ENCODE results near the gene ATP6V0A1.
"Not testable (repeated sequence)": the region's sequence is repeated elsewhere in the genome, so short reads cannot be mapped to it uniquely, and the experiment has no call there.

Gene ATP6V0A1

GRCh38 chr17:42552736-42553135, 94.1 kb downstream of the ATP6V0A1 start, which contains the start of gene HSD17B1:
HSD17B1 (plus strand) TSS chr17:42552923; CDS start chr17:42552934, 11 bp downstream.
- not testable (repeated sequence) for H3K36me3 ChIP-seq (ENCODE audit: insufficient read depth, low read length); H3K79me2 ChIP-seq (ENCODE audit: control insufficient read depth, insufficient read depth, low read length, unreplicated experiment); H3K4me1 ChIP-seq (ENCODE audit: control insufficient read depth, insufficient read depth, low read length, unreplicated experiment); H2AFZ ChIP-seq (ENCODE audit: low read length, unreplicated experiment); H3K27ac ChIP-seq (ENCODE audit: low read depth, low read length); H3K27me3 ChIP-seq (ENCODE audit: insufficient read depth, low read length)
- peak within 1 kb of the TSS; percentile 90 for H3K4me3 ChIP-seq (ENCODE audit: low read depth, low read length)

- peak overlapping the region; percentile 90 for H3K4me3 ChIP-seq (ENCODE audit: low read depth, low read length)
Observed at GRCh38 chr17:42553161-42553818, 94.6 kb downstream of the ATP6V0A1 start.

GRCh38 chr17:42553866-42554249, 95.2 kb downstream of the ATP6V0A1 start:
- no peak overlapping the region for H2AFZ ChIP-seq (ENCODE audit: low read length, unreplicated experiment)

More at GRCh38 chr17:42553161-42553818, 94.6 kb downstream of the ATP6V0A1 start:
- Histone ChIP-seq H3K27me3 (ENCODE audit: insufficient read depth, low read length) (no peaks in the 10 kb centered on the region), H3K36me3 (ENCODE audit: insufficient read depth, low read length) (no peaks in the 10 kb centered on the region), H2AFZ (ENCODE audit: low read length, unreplicated experiment) (no peak overlapping the region), H3K27ac (ENCODE audit: low read depth, low read length) (no peak overlapping the region), H3K79me2 (ENCODE audit: control insufficient read depth, insufficient read depth, low read length, unreplicated experiment) (peaks cover 5% of the 10 kb centered on the region), H3K4me1 (ENCODE audit: control insufficient read depth, insufficient read depth, low read length, unreplicated experiment) (peaks cover 7% of the 10 kb centered on the region)

GRCh38 chr17:42554250-42555121, 95.8 kb downstream of the ATP6V0A1 start:
- Histone ChIP-seq H3K4me1 (ENCODE audit: control insufficient read depth, insufficient read depth, low read length, unreplicated experiment) (peaks cover 7% of the 10 kb centered on the region), H3K36me3 (ENCODE audit: insufficient read depth, low read length) (no peaks in the 10 kb centered on the region), H3K79me2 (ENCODE audit: control insufficient read depth, insufficient read depth, low read length, unreplicated experiment) (peaks cover 5% of the 10 kb centered on the region), H2AFZ (ENCODE audit: low read length, unreplicated experiment) (peak overlapping the region; percentile 55), H3K27me3 (ENCODE audit: insufficient read depth, low read length) (no peaks in the 10 kb centered on the region), H3K4me3 (ENCODE audit: low read depth, low read length) (peak overlapping the region; percentile 90), H3K27ac (ENCODE audit: low read depth, low read length) (peak overlapping the region; percentile 21; the same call in 1 of the 2 replicates)

More at GRCh38 chr17:42553866-42554249, 95.2 kb downstream of the ATP6V0A1 start:
- Histone ChIP-seq H3K4me3 (ENCODE audit: low read depth, low read length) (peak overlapping the region; percentile 90), H3K4me1 (ENCODE audit: control insufficient read depth, insufficient read depth, low read length, unreplicated experiment) (peaks cover 7% of the 10 kb centered on the region), H3K27ac (ENCODE audit: low read depth, low read length) (no peak overlapping the region), H3K79me2 (ENCODE audit: control insufficient read depth, insufficient read depth, low read length, unreplicated experiment) (peaks cover 5% of the 10 kb centered on the region), H3K27me3 (ENCODE audit: insufficient read depth, low read length) (no peaks in the 10 kb centered on the region), H3K36me3 (ENCODE audit: insufficient read depth, low read length) (no peaks in the 10 kb centered on the region)

GRCh38 chr17:42555122-42555622, 96.5 kb downstream of the ATP6V0A1 start:
- Histone ChIP-seq H3K36me3 (ENCODE audit: insufficient read depth, low read length) (no peaks in the 10 kb centered on the region), H3K4me3 (ENCODE audit: low read depth, low read length) (peak overlapping the region; percentile 90), H3K79me2 (ENCODE audit: control insufficient read depth, insufficient read depth, low read length, unreplicated experiment) (peaks cover 5% of the 10 kb centered on the region), H3K27me3 (ENCODE audit: insufficient read depth, low read length) (no peaks in the 10 kb centered on the region), H3K4me1 (ENCODE audit: control insufficient read depth, insufficient read depth, low read length, unreplicated experiment) (peaks cover 7% of the 10 kb centered on the region), H2AFZ (ENCODE audit: low read length, unreplicated experiment) (peak overlapping the region; percentile 55), H3K27ac (ENCODE audit: low read depth, low read length) (peak overlapping the region; percentile 21; the same call in 1 of the 2 replicates)

- not testable (repeated sequence) for H3K36me3 ChIP-seq (ENCODE audit: insufficient read depth, low read length)
Observed at GRCh38 chr17:42555961-42556617, 97.4 kb downstream of the ATP6V0A1 start.

GRCh38 chr17:42559075-42559474, 100.4 kb downstream of the ATP6V0A1 start:
- Histone ChIP-seq H3K27ac (ENCODE audit: low read depth, low read length) (no peak overlapping the region), H3K27me3 (ENCODE audit: insufficient read depth, low read length) (no peaks in the 10 kb centered on the region), H2AFZ (ENCODE audit: low read length, unreplicated experiment) (no peak overlapping the region), H3K79me2 (ENCODE audit: control insufficient read depth, insufficient read depth, low read length, unreplicated experiment) (peaks cover 33% of the 10 kb centered on the region), H3K4me1 (ENCODE audit: control insufficient read depth, insufficient read depth, low read length, unreplicated experiment) (peaks cover 12% of the 10 kb centered on the region), H3K36me3 (ENCODE audit: insufficient read depth, low read length) (no peaks in the 10 kb centered on the region), H3K4me3 (ENCODE audit: low read depth, low read length) (no peak overlapping the region)

More at GRCh38 chr17:42555961-42556617, 97.4 kb downstream of the ATP6V0A1 start:
- not testable (repeated sequence) for H3K27ac ChIP-seq (ENCODE audit: low read depth, low read length); H2AFZ ChIP-seq (ENCODE audit: low read length, unreplicated experiment); H3K4me3 ChIP-seq (ENCODE audit: low read depth, low read length); H3K4me1 ChIP-seq (ENCODE audit: control insufficient read depth, insufficient read depth, low read length, unreplicated experiment); H3K79me2 ChIP-seq (ENCODE audit: control insufficient read depth, insufficient read depth, low read length, unreplicated experiment); H3K27me3 ChIP-seq (ENCODE audit: insufficient read depth, low read length)

- H3K79me2 ChIP-seq (ENCODE audit: control insufficient read depth, insufficient read depth, low read length, unreplicated experiment): peaks cover 39% of the 10 kb centered on the region
- no peak overlapping the region for H3K27ac ChIP-seq (ENCODE audit: low read depth, low read length)
- H3K36me3 ChIP-seq (ENCODE audit: insufficient read depth, low read length): no peaks in the 10 kb centered on the region; the same call in 1 of the 2 replicates
- H3K4me3 ChIP-seq (ENCODE audit: low read depth, low read length): peak overlapping the region; percentile 46; the same call in 1 of the 2 replicates
- no peak overlapping the region for H2AFZ ChIP-seq (ENCODE audit: low read length, unreplicated experiment)
- H3K4me1 ChIP-seq (ENCODE audit: control insufficient read depth, insufficient read depth, low read length, unreplicated experiment): peaks cover 13% of the 10 kb centered on the region
- no peaks in the 10 kb centered on the region for H3K27me3 ChIP-seq (ENCODE audit: insufficient read depth, low read length)
Observed at GRCh38 chr17:42560246-42560645, 101.6 kb downstream of the ATP6V0A1 start.

GRCh38 chr17:42561897-42562387, 103.3 kb downstream of the ATP6V0A1 start, which contains the start of gene COASY:
COASY (plus strand) TSS chr17:42562148; CDS start chr17:42562623, 475 bp downstream.
- H2AFZ ChIP-seq (ENCODE audit: low read length, unreplicated experiment): peak within 1 kb of the TSS; percentile 99
- peak within 1 kb of the TSS; percentile 86 for H3K4me3 ChIP-seq (ENCODE audit: low read depth, low read length)

More at GRCh38 chr17:42561897-42562387, 103.3 kb downstream of the ATP6V0A1 start, which contains the start of gene COASY:
- Histone ChIP-seq H3K79me2 (ENCODE audit: control insufficient read depth, insufficient read depth, low read length, unreplicated experiment) (peaks cover 39% of the 10 kb centered on the region), H3K27ac (ENCODE audit: low read depth, low read length) (peak within 1 kb of the TSS; percentile 72), H3K36me3 (ENCODE audit: insufficient read depth, low read length) (no peaks in the 10 kb centered on the region; the same call in 1 of the 2 replicates), H3K4me1 (ENCODE audit: control insufficient read depth, insufficient read depth, low read length, unreplicated experiment) (peaks cover 17% of the 10 kb centered on the region), H3K27me3 (ENCODE audit: insufficient read depth, low read length) (no peaks in the 10 kb centered on the region)
